HCT116 (cell line): ENCODE data around the gene DRG1. TPM values are rescaled to one million over a fixed set of nuclear protein-coding genes. Genes with fewer than 3 reads are reported as not detected.

Experiments
- ATAC-seq: fragments of 200-7000 bp; cut with Tn5 transposase; 2 replicates; pipeline ENCODE4 v1.9.1; 2020; ENCODE audit warnings: mild to moderate bottlenecking, moderate library complexity
- BruUV-seq: library from RNA; stranded (reverse); fragments of 400-500 nt; replicated peaks from 2 replicates; lab custom pipeline; 2021; lab: Mats Ljungman, UMichigan
- CTCF ChIA-PET: fragments of 300-600 bp; sonication (Branson Sonifier 250); formaldehyde crosslinking; loops from one replicate; lab custom pipeline; 2021; ENCODE audit warnings: antibody characterized with exemption; lab: Charles Lee
- POLR2A ChIA-PET: fragments of 300-600, 350-600 bp; sonication (Branson Sonifier 250); formaldehyde crosslinking; loops from one replicate; lab custom pipeline; 2021; ENCODE audit warnings: antibody characterized with exemption; lab: Charles Lee
- RAD21 ChIA-PET, 2 experiments: fragments of 300-600 bp; sonication (Branson Sonifier 250); formaldehyde crosslinking; loops; one replicate each; lab custom pipeline; 2023; ENCODE audit warnings: low total read pairs in 2 of 2; ENCODE audit not compliant: uncharacterized antibody in 2 of 2, unreplicated experiment in 2 of 2, low non-redundant PET in 1 of 2; lab: Charles Lee
- DNase-seq: peaks from one replicate; pipeline ENCODE4 v3.0.0-alpha.2; 2010; ENCODE audit warnings: low read depth, low spot score
- H2AFZ ChIP-seq: fragments of 200-600 bp; shearing (Covaris generic), sonication (generic); 2 replicates; pipeline ENCODE4 v1.6.1; 2017; ENCODE audit warnings: low read depth, mixed run types, mixed read lengths, antibody characterized with exemption, low read length; ENCODE audit not compliant: poor library complexity, severe bottlenecking
- H3K27ac ChIP-seq: 2 replicates; pipeline ENCODE4 v1.5.1; 2012; ENCODE audit warnings: low read depth, low read length
- H3K27me3 ChIP-seq: fragments of 200-600 bp; sonication (generic); 2 replicates; pipeline ENCODE4 v1.6.1; 2016; ENCODE audit warnings: mixed run types, low read length, mixed read lengths; ENCODE audit not compliant: insufficient read depth
- H3K36me3 ChIP-seq, 2 experiments: fragments of 200-500 bp in 1 of 2; fragments of 200-600 bp in 1 of 2; sonication (Bioruptor generic) in 1 of 2; sonication (generic) in 1 of 2; 2 replicates each; pipeline versions ENCODE4 v1.5.1 to v1.6.1; 2014 to 2016; ENCODE audit warnings: low read length in 2 of 2, inconsistent platforms in 1 of 2, mixed read lengths in 1 of 2, mixed run types in 1 of 2; ENCODE audit not compliant: insufficient read depth in 2 of 2, control insufficient read depth in 1 of 2
- H3K4me1 ChIP-seq, 2 experiments: fragments of 200-600 bp in 1 of 2; sonication (generic) in 1 of 2; 2 replicates each; pipeline versions ENCODE4 v1.5.1 to v1.6.1; 2012 to 2017; ENCODE audit warnings: low read length in 2 of 2, inconsistent platforms in 1 of 2, mild to moderate bottlenecking in 1 of 2, mixed read lengths in 1 of 2, mixed run types in 1 of 2, moderate library complexity in 1 of 2; ENCODE audit not compliant: insufficient read depth in 2 of 2, control insufficient read depth in 1 of 2
- H3K4me2 ChIP-seq: fragments of 200-600 bp; sonication (generic); 2 replicates; pipeline ENCODE4 v1.6.1; 2017; ENCODE audit warnings: mixed run types, low read length, mixed read lengths
- H3K4me3 ChIP-seq, 2 experiments: fragments of 200-600 bp in 1 of 2; sonication (generic) in 1 of 2; replicated peaks in 1 of 2; 2 replicates each; pipeline ENCODE4 v1.5.1; 2011 to 2016; ENCODE audit warnings: low read length in 2 of 2, control low read depth in 1 of 2, low read depth in 1 of 2, mild to moderate bottlenecking in 1 of 2, mixed read lengths in 1 of 2, mixed run types in 1 of 2
- H3K79me2 ChIP-seq: fragments of 200-600 bp; sonication (generic); 2 replicates; pipeline ENCODE4 v1.6.1; 2017; ENCODE audit warnings: mild to moderate bottlenecking, mixed run types, low read length, moderate library complexity, mixed read lengths; ENCODE audit not compliant: insufficient read depth
- H3K9ac ChIP-seq: fragments of 200-600 bp; sonication (generic); 2 replicates; pipeline ENCODE4 v1.6.1; 2016; ENCODE audit warnings: low read length, mixed read lengths
- H3K9me2 ChIP-seq: fragments of 200-600 bp; sonication (generic), shearing (Covaris generic); 2 replicates; pipeline ENCODE4 v1.6.1; 2017; ENCODE audit warnings: mixed run types, mild to moderate bottlenecking, moderate library complexity; ENCODE audit not compliant: insufficient read depth
- H3K9me3 ChIP-seq, 2 experiments: fragments of 200-500 bp in 1 of 2; fragments of 200-600 bp in 1 of 2; sonication (Bioruptor generic) in 1 of 2; sonication (generic) in 1 of 2; 2 replicates each; pipeline ENCODE4 v1.6.1; 2014 to 2017; ENCODE audit warnings: low read length in 2 of 2, mixed read lengths in 2 of 2, inconsistent platforms in 1 of 2, low read depth in 1 of 2, mild to moderate bottlenecking in 1 of 2, mixed run types in 1 of 2, moderate library complexity in 1 of 2; ENCODE audit not compliant: control insufficient read depth in 1 of 2, insufficient read depth in 1 of 2
- H4K20me1 ChIP-seq: fragments of 200-600 bp; sonication (generic), shearing (Covaris generic); 2 replicates; pipeline ENCODE4 v1.6.1; 2017; ENCODE audit warnings: mixed run types, mild to moderate bottlenecking, moderate library complexity; ENCODE audit not compliant: insufficient read depth
- ELF1 ChIP-seq: IDR thresholded peaks from 2 replicates; pipeline ENCODE4 v1.6.1; 2012; ENCODE audit warnings: low read depth, borderline replicate concordance
- EZH2 ChIP-seq: fragments of 200-600 bp; sonication (generic); IDR thresholded peaks from 2 replicates; pipeline ENCODE4 v1.6.1; 2017; ENCODE audit warnings: antibody characterized with exemption, mixed run types
- EZH2phosphoT487 ChIP-seq: fragments of 200-600 bp; IDR thresholded peaks from 2 replicates; pipeline ENCODE4 v1.6.1; 2018; ENCODE audit warnings: antibody characterized with exemption, borderline replicate concordance
- JUND ChIP-seq: IDR thresholded peaks from 2 replicates; pipeline ENCODE4 v1.6.1; 2012
- POLR2AphosphoS5 ChIP-seq: IDR thresholded peaks from 2 replicates; pipeline ENCODE4 v1.6.1; 2011; ENCODE audit warnings: mild to moderate bottlenecking, low read depth, low read length, moderate library complexity
- SIN3A ChIP-seq: IDR thresholded peaks from 2 replicates; pipeline ENCODE4 v1.6.1; 2012; ENCODE audit warnings: low read depth
- SP1 ChIP-seq: IDR thresholded peaks from 2 replicates; pipeline ENCODE4 v1.6.1; 2012; ENCODE audit warnings: low read depth
- YY1 ChIP-seq: IDR thresholded peaks from 2 replicates; pipeline ENCODE4 v1.6.1; 2011; ENCODE audit warnings: low read length, low read depth, moderate library complexity, mild to moderate bottlenecking; ENCODE audit not compliant: insufficient replicate concordance; ENCODE audit errors: extremely low read depth
- ZFX ChIP-seq: fragments of 450-650 bp; IDR thresholded peaks from 2 replicates; pipeline ENCODE4 v1.6.1; 2017
- ZNF274 ChIP-seq: fragments of 200-500 bp; sonication (Bioruptor generic); IDR thresholded peaks from 2 replicates; pipeline ENCODE4 v1.6.1; 2014; ENCODE audit warnings: mild to moderate bottlenecking, low read depth, low read length, inconsistent platforms
- intact Hi-C: fragments of 100-400 bp; cut with micrococcal nuclease; formaldehyde crosslinking; loops from 2 replicates; pipeline ENCODE4 v1.10.0; 2022
- total RNA-seq: library from RNA; stranded (reverse); gene quantifications from one replicate; pipeline ENCODE4 v1.2.1, GENCODE V29; 2021; ENCODE audit not compliant: unreplicated experiment
- TF ChIP-seq, protein P1 (sequence below): IDR thresholded peaks from 2 replicates; pipeline ENCODE4 v1.6.1; 2012
- TF ChIP-seq, protein P2 (sequence below), 3 experiments: fragments of 200-600 bp in 1 of 3; sonication (generic) in 1 of 3; IDR thresholded peaks in 2 of 3; conservative IDR thresholded peaks in 1 of 3; 2 replicates each; pipeline ENCODE4 v1.5.1; 2012 to 2017; ENCODE audit warnings: low read depth in 2 of 3, low read length in 2 of 3, antibody characterized with exemption in 1 of 3, borderline replicate concordance in 1 of 3, control low read depth in 1 of 3, mild to moderate bottlenecking in 1 of 3, mixed read lengths in 1 of 3, mixed run types in 1 of 3, moderate library complexity in 1 of 3; ENCODE audit not compliant: insufficient read depth in 1 of 3
- TF ChIP-seq, protein P3 (sequence below): IDR thresholded peaks from 2 replicates; pipeline ENCODE4 v1.6.1; 2012; ENCODE audit warnings: low read depth

Gene DRG1
- total RNA-seq, 1 experiment from 2014 or later, result 68.2 TPM

DNA sequence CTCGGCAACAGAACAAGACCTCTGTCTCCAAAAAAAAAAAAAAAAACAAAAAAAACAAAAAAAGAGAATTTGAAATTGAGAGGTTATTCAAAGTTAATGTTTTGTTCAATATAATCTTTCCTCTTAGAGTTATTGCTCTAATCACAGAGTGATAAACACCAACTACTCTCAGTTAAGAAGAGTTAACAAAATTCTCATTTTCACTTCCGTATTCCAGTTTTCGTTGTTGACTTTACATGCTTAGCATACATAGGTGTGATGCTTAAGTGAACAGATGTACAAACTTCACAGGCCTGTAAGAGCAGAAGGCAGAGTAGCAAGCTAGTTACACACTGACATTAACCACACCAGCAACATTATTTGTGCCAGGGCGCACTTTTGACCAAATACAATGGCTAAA lies 77.9 kb downstream of the DRG1 start:
- peaks cover 7 to 43% of the 10 kb centered on the region in 2 experiments for H3K36me3 ChIP-seq

More for the DNA sequence above, 77.9 kb downstream of the DRG1 start:
- POLR2A ChIA-PET, result interaction anchor here (0.7 to 1.2 kb wide), 2 partner anchors 10 to 26 kb away, joined by 3 read pairs; no protein-coding TSS in a partner anchor
- no TSS peak for BruUV-seq
- CTCF ChIA-PET, result no interaction called here
- no peak overlapping the region for H3K27ac ChIP-seq
- peaks cover 89% of the 10 kb centered on the region for H3K79me2 ChIP-seq
- no peak overlapping the region for H2AFZ ChIP-seq
- ATAC-seq (no peak), DNase-seq (no peak)
- H3K9me3 ChIP-seq, result no peaks in the 10 kb centered on the region
- H4K20me1 ChIP-seq, result no peaks in the 10 kb centered on the region; the same call in 1 of the 2 replicates
- no peaks in the 10 kb centered on the region for H3K27me3 ChIP-seq
- H3K4me2 ChIP-seq, result no peak overlapping the region
- no peak for TF ChIP-seq YY1
- TF ChIP-seq JUND, result no peak
- TF ChIP-seq, protein P1, sequence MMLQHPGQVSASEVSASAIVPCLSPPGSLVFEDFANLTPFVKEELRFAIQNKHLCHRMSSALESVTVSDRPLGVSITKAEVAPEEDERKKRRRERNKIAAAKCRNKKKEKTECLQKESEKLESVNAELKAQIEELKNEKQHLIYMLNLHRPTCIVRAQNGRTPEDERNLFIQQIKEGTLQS, result no peak
- TF ChIP-seq, protein P2, sequence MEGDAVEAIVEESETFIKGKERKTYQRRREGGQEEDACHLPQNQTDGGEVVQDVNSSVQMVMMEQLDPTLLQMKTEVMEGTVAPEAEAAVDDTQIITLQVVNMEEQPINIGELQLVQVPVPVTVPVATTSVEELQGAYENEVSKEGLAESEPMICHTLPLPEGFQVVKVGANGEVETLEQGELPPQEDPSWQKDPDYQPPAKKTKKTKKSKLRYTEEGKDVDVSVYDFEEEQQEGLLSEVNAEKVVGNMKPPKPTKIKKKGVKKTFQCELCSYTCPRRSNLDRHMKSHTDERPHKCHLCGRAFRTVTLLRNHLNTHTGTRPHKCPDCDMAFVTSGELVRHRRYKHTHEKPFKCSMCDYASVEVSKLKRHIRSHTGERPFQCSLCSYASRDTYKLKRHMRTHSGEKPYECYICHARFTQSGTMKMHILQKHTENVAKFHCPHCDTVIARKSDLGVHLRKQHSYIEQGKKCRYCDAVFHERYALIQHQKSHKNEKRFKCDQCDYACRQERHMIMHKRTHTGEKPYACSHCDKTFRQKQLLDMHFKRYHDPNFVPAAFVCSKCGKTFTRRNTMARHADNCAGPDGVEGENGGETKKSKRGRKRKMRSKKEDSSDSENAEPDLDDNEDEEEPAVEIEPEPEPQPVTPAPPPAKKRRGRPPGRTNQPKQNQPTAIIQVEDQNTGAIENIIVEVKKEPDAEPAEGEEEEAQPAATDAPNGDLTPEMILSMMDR (IDR thresholded peaks at IDR 0.05 in 2 of 3, conservative IDR thresholded peaks at IDR 0.05 in 1 of 3; ENCODE audit: borderline replicate concordance in 1 of 3, insufficient read depth in 1 of 3, low read depth in 2 of 3, low read length in 2 of 3), result no peak
- TF ChIP-seq ZFX, result no peak
- no peak for TF ChIP-seq SIN3A
- TF ChIP-seq EZH2phosphoT487, result no peak
- no peak for TF ChIP-seq SP1
- no peak for TF ChIP-seq ZNF274
- TF ChIP-seq, protein P3, sequence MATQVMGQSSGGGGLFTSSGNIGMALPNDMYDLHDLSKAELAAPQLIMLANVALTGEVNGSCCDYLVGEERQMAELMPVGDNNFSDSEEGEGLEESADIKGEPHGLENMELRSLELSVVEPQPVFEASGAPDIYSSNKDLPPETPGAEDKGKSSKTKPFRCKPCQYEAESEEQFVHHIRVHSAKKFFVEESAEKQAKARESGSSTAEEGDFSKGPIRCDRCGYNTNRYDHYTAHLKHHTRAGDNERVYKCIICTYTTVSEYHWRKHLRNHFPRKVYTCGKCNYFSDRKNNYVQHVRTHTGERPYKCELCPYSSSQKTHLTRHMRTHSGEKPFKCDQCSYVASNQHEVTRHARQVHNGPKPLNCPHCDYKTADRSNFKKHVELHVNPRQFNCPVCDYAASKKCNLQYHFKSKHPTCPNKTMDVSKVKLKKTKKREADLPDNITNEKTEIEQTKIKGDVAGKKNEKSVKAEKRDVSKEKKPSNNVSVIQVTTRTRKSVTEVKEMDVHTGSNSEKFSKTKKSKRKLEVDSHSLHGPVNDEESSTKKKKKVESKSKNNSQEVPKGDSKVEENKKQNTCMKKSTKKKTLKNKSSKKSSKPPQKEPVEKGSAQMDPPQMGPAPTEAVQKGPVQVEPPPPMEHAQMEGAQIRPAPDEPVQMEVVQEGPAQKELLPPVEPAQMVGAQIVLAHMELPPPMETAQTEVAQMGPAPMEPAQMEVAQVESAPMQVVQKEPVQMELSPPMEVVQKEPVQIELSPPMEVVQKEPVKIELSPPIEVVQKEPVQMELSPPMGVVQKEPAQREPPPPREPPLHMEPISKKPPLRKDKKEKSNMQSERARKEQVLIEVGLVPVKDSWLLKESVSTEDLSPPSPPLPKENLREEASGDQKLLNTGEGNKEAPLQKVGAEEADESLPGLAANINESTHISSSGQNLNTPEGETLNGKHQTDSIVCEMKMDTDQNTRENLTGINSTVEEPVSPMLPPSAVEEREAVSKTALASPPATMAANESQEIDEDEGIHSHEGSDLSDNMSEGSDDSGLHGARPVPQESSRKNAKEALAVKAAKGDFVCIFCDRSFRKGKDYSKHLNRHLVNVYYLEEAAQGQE, result no peak
- no peak for TF ChIP-seq POLR2AphosphoS5
- no peak for TF ChIP-seq ELF1
- no peak for TF ChIP-seq EZH2
- H3K4me1 ChIP-seq, result no peaks in the 10 kb centered on the region
- no peak overlapping the region for H3K9ac ChIP-seq
- no peaks in the 10 kb centered on the region for H3K9me2 ChIP-seq
- intact Hi-C loops, result no loop called here
- RAD21 ChIA-PET, result no interaction called here
- H3K4me3 ChIP-seq, result no peak overlapping the region
